GM21390 (cell line): Measurements from ENCODE around the gene COBL.

Experiments
- ATAC-seq: cut with Tn5 transposase; IDR thresholded peaks from one replicate; pipeline ENCODE4 v1.9.1; 2021; ENCODE audit not compliant: unreplicated experiment

Gene COBL

DNA sequence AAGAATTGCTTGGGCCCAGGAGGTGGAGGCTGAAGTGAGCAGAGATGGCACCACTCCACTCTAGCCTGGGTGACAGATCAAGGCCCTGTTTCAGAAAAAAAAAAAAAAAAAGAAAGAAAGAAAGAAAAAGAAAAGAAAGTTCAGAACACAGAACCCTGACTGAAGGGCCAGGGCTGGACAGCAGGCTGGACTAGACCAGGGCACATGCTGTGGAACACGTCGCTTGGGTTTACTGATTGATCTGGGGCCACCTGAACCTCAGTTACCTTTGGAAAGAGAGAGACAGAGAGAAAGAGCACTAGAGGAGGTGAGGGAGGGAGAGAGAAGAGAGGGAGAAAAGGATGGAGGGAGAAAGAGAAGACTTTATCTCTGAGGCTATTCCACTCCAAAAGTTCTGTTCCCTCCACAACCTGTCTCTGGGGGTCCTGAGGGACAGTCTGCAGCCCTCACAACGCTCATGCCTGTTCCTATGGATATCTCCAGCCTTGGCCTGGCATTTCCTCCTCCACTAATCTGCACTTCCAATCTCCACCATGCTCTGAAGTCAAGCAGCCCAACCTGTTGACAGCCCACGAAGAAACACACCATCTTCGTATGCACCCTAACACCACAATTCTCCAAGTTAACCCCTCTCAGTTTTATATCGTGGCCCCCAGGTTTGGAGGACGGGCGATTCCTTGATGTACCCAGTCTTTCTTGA lies 81.8 kb downstream of the COBL start:
- no peak for ATAC-seq

DNA sequence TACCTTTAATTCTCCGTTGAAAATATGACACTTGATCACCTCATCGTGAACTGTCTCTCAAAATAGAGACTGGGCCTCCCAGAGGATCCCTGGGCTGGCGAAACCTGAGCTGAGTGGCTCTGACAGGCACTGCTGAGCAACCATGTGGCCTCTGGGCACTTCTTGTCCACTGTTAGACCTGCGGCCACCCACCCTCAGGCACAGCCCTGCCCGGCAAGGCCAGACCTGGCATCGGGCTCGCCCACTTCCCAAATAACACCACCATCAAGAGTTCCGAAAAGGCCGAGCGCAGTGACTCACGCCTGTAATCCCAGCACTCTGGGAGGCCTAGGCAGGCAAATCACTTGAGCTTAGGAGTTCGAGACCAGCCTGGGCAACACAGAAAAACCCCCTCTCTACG lies 82.5 kb downstream of the COBL start:
- ATAC-seq, result no peak

- ATAC-seq, result no peak
Observed at GRCh38 chr7:51233374-51233773, 83.2 kb downstream of the COBL start.

- no peak for ATAC-seq
Observed at GRCh38 chr7:51230723-51231122, 85.9 kb downstream of the COBL start.

GRCh38 chr7:51230324-51230625 lies 86.3 kb downstream of the COBL start:
- no peak for ATAC-seq

DNA sequence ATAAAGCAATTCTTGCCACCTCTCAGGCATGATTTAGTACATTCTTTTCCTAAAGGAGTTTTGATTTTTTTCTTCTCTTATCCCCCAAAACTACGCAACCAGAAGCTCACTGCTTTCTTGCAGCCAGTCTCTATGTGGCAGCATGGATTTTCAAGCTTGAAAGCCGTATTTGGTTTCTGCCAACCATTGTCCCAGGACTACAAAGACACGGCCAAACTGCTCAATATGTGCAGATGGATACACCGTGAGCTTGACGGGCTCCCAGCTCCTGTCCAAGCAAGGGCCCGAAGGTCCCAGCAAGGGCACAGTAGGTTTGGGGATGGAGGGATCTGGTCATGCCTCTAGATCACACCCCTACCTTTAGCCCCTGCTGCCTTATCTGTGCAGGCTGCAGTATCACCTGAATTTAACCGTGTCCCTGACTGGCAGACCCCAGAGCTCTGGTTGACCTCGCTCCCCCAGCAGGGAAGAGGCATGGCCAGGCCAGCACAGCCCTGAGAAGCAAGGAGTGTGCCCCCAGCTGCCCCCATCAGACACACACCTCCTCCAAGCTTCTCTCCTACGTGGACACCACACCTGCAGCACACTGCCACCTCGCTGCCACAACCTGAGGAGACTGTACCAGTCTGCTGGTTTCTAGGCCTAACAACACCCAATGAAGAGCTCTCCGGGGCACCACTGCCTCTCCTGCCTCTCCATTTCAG lies 86.8 kb downstream of the COBL start:
- ATAC-seq, result no peak

DNA sequence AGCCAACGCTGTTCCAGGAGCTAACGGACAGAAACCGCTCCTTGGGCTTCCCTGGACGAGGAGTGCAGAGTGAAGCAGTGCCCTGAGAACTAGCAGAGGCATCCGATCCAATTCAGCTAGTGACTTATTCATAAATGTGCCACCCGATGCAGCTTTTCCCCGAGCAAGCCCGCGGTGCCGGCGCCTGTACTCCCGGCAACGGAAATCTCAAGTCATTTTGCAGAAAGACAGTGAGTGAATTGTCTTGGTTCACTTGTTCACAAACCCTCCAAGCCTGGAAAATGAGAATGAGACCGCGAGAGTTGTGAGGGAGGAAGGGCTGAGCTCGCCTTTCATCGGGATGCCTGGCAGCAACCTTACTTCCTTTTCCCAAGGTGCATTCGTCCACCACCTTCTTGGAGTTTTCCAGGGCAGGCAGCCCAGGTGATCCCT lies 87.5 kb downstream of the COBL start:
- ATAC-seq, result no peak

- no peak for ATAC-seq
Observed at GRCh38 chr7:51228386-51228958, 88.1 kb downstream of the COBL start.

GRCh38 chr7:51227861-51228260 lies 88.7 kb downstream of the COBL start:
- ATAC-seq, result no peak

DNA sequence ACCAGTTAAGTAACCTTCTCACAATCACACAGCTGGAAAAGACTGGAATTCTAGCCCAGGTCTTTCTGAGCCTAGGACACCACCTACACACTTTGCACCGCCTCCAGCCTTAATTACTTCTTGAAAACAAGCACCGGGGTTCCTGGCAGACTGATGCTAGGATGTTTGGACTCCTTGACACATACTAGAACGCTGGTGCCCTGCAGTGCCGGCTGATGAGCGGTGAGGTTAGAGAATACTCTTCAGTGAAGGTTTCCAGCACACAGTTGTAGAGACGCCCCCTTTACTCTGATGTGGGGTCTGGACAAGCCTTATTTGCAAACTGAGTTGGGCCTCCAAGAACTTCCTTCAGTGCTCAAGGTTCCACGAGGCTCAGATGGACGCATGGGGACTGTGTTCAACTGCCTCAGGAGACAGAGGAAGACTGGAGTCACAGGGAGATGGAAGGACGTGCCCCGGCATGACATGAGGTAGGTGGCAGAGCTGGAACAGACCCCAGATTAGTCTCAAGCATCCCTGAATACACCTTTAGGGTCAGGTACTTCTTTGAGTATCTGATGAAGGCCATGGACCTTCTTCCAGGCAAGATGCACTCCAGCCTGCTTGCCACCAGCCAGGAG lies 89.6 kb downstream of the COBL start:
- ATAC-seq, result no peak

DNA sequence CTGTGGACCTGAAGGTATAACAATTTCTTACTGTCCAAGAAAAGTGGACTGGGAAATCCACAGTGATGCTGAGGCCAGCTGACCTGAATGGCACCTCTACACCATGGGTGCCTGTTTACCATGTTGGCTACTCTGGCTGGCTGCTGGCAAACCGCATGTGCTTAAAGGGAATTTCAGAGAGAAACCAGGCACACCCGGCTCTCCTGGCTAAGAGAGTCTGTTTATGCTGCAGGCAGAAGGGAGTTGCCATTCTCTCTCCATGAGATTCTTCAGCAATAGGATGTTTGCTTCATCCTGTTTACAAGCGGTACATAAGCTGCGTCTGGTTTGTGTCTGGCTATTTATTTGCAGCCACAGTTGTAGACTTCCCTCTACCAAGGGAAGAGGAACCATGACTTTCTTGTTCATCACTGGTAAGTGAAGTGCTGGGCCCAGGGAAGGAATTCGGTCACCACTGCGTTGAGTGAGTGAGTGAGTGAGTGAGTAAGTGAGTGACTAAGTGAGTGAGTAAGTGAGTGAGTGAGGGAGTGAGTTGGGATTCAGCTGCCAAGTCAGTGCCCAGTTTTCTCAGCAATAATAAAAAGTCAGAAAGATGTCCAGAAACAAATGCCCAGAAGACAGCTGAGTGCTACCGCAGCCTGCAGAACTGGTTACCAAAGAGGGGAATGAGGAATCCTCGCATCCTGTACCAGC lies 90.4 kb downstream of the COBL start:
- ATAC-seq, result no peak

DNA sequence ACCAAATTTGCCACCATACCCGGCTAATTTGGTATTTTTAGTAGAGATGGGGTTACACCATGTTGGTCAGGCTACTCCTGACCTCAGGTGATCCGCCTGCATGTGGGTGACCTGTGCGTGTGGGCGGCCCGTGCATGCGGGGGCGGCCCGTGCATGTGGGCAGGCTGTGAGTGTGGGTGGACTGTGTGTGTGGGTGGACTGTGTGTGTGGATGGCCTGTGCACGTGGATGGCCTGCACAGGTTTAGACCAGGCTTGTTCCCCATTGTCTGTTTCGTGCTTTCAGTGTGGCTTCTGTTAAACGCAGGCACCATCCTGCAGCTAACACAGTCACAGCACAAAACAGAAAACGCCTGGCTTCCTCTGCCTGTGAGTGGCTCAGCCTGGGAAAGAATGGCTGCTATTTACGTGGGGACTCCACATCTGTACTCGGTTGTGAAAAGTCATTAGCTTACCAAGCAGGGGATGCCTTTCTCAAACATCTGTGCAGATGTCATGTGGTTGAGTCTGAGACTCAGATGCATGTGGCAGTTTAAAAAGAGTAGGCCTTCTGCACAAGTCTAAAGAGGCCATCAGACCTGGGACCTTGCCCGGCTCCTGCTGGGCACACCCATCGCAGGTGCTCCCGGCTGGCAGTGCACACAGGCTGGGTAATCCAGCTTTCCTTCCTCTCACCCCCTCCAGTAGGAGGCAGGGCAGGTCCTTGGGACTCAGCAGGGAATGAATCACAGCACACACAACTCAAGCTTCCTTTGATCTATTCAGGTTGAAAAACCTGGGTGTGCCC lies 91.6 kb downstream of the COBL start:
- no peak for ATAC-seq

DNA sequence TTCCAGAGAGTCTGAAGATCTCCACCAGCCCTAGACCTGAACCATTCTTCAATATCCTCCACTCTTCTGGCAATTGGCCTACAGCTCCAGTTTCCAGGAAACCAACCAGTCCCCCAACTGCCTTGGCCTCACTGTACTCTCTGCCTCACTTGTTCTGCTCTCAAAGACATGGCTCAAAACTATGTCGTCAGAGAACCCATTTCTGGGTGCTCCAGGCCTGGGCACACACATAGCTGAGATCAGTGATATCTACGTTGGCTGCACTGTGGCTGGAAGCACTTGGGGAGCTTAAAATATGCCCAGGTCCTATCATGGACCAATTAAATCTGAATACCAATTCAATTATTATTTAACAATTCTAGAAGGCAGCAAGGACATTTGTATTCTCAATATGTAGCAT lies 93.1 kb downstream of the COBL start:
- ATAC-seq, result no peak

GRCh38 chr7:51222916-51223315 lies 93.7 kb downstream of the COBL start:
- ATAC-seq, result no peak

DNA sequence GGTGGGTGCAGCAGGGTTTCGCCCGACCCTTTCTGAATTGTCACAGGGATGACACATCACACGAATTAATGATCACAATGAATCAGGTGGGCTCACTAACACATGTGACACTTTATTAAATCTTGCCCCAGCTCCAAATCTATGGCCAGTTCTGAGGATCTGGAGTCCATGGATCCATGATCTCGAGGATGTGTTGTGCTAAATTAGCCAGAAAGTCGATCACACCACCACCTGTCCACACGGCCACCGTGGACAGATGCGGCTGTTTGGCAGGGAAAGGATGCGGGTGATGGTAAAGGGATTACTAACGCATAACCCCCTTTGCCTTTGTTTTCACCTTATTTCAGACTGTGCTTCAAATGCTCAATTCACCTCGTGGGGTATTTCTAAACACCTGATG lies 96.4 kb downstream of the COBL start:
- ATAC-seq, result no peak

GRCh38 chr7:51219261-51219988 lies 97.2 kb downstream of the COBL start:
- no peak for ATAC-seq

GRCh38 chr7:51217804-51218203 lies 98.8 kb downstream of the COBL start:
- no peak for ATAC-seq

DNA sequence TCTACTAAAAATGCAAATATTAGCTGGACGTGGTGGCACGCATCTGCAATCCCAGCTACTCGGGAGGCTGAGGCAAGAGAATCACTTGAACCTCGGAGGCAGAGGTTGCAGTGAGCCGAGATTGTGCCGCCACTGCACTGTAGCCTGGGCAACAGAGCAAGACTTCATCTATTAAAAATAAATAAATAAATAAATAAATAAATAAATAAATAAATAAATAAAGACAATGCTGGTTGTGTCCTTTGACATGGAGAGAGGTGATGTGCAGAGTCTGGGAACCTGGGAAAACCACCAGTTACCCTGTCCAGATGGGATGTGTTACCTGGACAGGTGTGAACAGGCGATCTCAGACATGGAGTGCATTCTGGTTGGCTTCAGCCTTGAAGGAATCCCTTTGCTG lies 102.5 kb downstream of the COBL start:
- ATAC-seq, result no peak

- no peak for ATAC-seq
Observed at GRCh38 chr7:51213618-51214017, 103.0 kb downstream of the COBL start.

DNA sequence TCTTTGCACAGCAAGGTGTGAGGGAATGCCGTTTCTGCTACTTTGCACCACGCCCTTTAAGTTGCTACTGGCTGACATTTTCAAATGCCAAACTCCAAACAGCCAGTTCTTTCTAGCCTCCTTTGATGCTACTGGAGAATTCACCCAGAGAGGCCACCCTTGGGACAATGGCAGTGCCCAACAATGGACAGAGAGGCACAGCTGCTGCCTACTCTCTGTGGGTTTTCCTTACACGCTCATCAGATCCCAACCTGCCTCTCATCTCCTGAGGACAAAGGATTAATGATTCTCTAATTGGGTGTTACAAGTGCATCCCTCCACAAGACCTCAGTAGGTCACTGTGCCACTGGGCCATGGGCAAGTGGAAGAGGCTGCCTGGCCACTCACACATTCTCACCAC lies 105.8 kb downstream of the COBL start:
- ATAC-seq, result no peak
